Head of caudate nucleus (tissue), 42 donors: ENCODE measurements around the gene ANK3.

Source experiments
- DNase-seq, 42 donors: peaks; one replicate each; pipeline versions ENCODE4 v3.0.0 to v3.0.0-alpha.2; 2020 to 2021; ENCODE audit warnings: mixed read lengths in 7 of 42
- intact Hi-C: fragments of 100-400 bp; cut with DNase I; formaldehyde crosslinking; loops from one replicate; pipeline ENCODE4 v1.15.0; 2022

The ANK3 gene

DNA sequence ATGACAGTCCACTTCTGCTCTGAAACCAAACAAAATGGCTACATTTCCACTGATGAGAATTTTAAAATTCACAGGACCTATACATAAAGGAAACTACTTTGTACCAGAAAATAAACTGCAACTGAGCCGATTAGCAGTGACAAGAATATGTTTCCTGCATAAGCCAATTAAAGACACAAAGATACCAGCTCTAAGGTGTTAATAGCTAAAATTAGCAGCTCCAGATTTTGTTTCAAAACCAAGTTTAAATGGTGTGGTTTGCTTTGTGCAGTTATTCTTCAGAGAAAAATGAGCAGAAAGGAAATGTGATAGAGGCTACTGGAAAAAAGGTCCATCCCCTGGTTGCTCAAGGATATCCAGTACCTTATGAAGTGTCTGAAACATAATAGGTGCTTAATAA, 123.2 kb downstream of the ANK3 start:
- intact Hi-C loops, result no loop called here
- no peak for DNase-seq

DNA sequence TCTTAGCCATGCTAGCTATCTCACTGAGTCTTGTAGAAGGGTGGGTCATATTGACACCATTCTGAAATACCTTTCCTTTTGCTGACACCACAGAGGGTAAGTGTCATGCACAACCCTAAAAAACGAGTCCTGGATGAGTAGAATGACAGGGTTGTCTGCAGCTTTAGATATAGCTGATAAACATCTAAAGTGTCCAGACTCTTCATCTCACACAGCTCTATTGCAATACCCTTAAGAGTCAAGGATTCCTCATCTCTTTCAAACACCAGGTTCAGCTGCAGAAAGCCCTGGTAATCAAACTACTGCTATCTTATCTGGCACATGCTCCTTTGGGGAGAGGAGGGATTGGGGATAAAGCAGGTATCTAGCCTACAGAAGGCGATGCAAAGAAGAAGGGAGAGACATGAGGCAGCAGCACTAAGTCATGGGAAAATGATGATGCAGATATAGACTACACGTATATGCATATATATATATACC, 127.0 kb downstream of the ANK3 start:
- intact Hi-C loops, result no loop called here
- DNase-seq, result no peak

DNA sequence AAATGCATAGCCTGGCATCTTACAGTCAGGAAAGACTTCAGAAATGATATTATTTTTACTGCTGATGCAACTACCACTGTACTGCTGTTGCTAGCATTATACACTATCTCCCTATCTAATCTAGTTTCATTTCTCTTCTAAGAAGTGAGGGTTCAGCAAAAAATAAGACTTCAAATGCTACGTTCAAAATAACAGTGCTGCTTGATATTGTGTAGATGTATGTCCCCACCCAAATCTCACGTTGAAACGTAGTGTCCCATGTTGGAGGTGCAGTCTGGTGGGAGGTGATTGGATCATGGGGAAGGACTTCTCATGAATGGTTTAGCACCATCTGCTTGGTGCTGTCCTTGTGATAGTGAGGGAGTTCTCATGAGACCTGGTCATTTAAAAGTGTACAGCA, 129.4 kb downstream of the ANK3 start:
- no peak for DNase-seq
- intact Hi-C loops, result no loop called here

DNA sequence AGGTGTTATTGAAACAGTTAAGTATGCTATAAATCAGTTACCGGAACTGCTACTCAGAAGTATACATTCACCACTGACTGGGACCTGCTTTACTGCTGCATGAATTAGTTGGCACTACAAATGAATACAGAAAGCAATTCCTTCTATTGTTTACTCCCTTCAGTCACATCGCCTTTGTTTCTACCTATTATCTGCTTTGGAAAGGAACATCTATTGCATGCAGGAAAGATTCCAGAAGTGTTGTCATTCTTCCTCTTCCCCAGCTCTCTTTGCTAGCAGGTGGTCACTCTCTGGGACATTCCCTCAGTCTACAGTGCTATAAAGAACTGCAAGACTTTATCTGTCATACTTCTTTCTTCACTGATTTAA, 131.3 kb downstream of the ANK3 start:
- intact Hi-C loops, result no loop called here
- no peak for DNase-seq

DNA sequence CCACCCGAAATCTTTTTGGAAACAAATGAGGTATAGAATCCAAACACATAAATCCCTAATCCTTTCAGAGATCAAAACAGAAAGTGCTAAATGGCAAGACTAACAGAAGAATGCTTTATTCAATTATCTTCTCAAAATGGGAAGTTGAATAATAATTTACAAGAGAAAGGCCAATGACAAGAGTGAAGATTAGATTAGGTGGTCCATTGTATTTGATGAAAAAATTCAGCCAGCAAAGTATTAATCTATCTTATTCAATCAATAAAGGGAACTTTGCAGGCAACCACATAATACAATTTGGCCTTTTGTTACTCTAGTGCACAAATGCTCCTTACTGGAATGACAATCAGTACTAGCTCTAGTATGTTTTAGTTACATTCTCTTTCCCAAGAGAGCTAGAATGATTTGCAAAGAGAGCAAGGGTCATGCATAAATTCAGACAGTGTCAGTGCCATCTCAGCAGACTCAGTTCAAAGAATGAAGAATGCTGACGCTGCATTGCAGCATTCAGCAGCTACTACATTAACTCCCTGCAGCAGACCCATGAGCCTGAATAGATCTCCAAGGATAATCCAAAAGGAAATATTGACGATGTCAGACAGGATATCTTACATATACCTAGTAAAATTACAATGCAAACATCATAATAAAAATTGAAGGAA, 131.8 kb downstream of the ANK3 start:
- intact Hi-C loops, result no loop called here
- DNase-seq, result peak in 2 of 42 donors; percentile 22 to 55

DNA sequence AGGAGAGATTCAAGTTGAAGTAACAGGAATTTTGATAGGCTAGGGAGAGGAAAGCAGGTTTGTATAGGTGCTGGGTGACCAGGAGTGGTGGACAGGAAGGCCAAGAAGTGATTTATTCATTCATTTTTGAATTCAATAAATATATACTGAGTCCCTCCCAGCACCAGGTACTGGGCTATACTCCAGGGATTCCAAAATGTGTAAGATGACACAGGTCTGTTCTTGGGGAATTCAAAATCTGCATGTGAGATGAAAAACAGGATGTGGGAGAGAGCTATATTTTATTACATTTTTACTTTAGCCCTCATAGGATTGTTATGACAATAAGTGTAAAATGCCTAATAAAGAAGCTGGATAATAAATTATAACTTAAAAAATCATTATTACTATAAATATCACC, 134.9 kb downstream of the ANK3 start:
- intact Hi-C loops, result no loop called here

DNA sequence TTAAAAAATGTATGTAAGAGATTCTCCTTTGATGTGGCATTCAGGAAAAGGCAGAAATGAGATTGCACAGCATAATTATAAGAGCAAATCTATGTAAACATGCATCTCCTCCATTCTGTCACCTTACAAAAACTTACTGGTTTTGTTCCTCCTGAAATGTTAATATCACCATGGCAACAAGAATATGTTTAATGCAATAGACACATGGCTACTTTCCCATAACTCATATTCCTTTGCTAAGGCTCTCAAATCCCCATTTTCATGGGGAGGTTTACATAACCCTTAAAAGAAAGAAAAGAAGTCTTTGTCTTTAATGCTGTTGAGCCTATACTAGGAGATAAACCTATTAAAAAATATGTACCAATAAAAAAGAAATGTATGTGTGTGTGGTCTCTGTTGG, 136.2 kb downstream of the ANK3 start:
- intact Hi-C loops, result no loop called here
- no peak for DNase-seq

More for the DNA sequence above, 134.9 kb downstream of the ANK3 start:
- DNase-seq, result no peak

DNA sequence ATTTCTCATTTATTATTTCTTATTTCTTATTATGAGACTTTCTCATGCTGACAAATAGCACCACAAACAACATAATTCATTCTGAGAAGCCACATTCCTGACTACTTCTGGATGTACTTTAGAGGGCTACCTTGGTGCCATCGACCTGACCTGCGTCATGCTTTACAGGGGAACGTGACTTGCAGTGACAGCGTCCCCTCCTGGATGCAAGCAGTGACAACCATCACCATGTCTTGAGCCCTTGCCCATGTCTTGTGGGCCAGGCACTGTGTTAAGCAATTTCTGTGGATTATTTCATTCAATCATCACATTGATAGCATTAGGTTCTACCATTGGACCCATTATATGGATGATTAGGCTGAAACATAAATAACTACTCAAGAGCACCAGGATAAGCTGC, 137.0 kb downstream of the ANK3 start:
- intact Hi-C loops, result no loop called here
- DNase-seq, result no peak

DNA sequence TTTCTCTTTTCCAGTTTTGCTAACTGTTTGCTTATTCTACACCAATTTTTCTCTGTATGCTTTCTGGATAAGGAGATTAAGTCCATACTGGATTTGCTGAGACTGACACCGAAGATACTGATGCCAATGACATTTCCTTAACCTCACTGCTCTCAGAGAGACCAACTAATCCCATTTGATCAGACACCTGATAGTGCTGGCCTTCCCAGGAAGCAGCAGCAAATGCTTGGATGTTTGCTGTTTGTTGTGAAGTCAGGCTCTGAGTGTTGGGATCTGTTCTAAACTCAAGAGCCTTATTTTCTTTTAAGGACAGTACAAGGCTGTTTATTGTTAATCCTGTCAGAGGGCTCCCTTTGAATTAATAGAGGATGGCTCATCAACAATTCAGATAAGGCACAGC, 143.3 kb downstream of the ANK3 start:
- DNase-seq, result no peak
- intact Hi-C loops, result no loop called here

DNA sequence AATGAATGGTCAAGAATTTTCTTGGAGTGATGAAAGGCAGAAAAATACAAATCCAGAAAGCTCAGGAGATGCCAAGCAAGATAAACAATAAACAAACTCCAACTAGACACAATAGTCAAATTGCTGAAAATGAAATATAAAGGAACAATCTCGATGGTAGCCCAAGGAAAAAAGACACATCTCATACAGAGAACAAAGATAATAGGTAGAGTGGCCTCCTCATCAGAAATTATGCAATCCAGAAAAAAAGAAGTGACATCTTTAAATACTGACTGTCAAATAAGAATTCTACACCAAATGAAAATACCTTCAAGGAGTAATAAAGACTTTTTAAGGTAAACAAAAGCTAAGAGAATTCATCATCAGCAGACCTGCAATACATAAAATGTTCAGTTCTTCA, 150.4 kb downstream of the ANK3 start:
- intact Hi-C loops, result no loop called here
- DNase-seq, result no peak

DNA sequence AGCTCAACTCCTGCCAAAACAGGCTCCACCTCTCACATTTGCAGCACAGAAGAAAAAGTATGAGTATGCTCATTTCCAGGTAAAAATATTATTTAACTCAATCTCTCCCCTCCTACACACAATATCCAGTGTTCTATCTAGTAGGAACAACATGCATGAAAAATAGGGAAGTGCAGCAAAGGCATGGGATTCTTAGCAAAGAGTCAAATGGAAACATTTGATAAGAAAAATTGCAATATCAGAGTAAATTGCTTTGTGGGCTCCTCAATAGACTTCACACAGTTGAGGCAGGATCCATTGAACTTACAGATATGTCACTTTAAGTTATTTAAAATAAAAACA, 150.9 kb downstream of the ANK3 start:
- DNase-seq, result no peak
- intact Hi-C loops, result no loop called here

DNA sequence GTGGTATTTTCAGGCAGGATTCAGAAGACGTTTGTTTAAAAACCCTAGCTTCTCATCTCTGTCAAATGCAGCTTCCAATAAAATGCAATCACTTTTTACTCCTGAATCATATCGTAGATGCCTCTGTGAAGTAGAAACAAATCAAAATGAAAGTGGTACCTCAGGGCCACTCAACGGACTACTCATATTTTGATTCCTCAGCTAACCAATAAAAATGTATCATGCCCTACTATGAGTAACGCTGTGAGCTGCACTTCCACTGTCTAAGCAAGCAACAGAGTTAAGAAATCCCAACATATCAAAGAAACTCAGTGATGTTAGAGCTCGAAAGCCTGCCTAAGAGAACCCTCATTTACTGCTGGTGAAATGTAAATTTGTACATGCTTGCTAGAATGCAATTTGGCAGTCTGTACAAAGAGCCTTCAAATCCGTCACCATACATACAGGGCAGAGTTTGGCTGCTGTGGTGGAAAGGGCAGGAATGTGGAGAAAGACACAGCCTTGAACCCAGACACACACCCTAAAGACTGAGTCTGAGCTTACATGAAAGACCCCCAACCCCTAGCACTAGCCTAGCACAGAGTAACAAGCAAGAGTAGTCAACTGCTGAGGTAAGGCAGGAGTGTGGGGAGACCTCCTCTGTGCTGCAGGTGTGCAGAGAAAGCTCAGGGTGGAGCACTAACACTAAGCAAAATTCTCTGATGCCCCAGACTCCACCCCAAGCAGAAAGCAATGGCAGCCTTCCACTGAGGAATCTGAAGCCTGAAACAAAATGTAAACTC, 151.5 kb downstream of the ANK3 start:
- DNase-seq, result peak in 30 of 42 donors; percentile 8 to 72 (median 32)
- intact Hi-C loops, result no loop called here

DNA sequence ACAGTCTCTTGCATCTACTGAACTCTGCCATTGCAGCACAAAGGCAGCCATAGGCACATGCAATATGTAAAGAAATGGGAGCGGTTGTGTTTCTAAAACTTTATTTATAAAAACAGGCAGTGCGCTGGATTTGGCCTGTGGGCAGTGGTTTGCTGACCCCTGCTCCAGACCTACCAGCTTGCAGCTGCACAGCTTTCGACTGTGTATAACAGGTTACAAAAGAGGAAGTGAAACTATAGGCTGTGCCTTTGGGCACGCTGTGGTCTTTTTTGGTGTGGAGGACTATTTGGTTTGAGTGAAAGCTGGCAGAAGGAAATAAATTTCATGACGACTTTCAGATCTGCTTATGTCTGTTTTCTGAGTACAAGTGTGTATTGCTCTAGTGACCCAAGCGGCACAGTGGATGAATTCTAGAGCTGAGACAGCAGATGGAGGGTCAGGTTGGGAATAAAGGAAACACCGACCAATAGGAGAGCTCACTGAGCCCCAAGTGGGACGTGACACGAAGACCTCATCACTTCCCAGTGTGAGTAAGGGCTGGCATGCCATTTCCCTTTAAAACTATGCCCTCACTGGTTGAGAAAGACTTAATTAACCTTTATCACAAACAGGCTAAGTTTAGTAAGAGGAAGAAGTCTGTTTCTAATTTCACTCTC, 152.7 kb downstream of the ANK3 start:
- peak in 39 of 42 donors; percentile 12 to 68 (median 31) for DNase-seq
- intact Hi-C loops, result no loop called here

DNA sequence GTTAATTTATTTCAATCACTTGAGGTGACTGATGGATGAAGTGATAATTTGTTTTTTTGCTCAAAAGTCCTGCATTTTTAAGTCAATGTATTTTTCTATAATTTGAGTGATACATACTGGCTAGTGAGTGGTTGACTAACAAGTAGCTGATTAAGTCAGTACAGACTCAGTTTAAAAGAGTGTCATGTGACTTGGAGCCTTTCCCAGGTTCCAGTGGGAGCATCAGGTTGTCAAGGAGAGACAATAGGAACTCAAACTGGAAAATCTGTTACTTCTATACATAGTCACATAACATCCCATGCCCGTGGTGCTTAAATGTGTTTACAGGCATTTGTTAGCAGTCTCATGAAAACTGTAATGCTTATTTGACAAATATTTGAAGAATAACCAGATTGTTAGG, 154.7 kb downstream of the ANK3 start:
- intact Hi-C loops, result no loop called here
- DNase-seq, result peak in 19 of 42 donors; percentile 15 to 83 (median 46)

DNA sequence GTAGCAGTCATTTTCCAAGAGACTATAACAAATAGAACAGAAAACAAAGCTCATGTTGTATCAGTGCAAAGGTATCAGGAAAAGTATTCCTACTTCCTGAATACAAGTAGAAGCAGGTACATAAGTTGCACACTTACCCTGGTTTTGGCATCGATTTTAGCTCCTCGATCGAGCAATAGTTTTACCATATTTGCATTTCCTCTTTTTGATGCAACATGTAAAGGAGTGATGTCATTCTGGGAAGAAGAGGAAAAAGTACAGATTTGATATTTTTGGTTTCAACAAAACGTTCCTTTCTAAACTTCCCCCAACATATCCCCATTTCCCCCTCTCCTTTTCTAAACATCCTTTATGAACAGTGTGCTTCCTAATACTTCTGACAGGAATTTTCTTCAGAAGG, 155.1 kb downstream of the ANK3 start:
- DNase-seq, result no peak
- intact Hi-C loops, result no loop called here

DNA sequence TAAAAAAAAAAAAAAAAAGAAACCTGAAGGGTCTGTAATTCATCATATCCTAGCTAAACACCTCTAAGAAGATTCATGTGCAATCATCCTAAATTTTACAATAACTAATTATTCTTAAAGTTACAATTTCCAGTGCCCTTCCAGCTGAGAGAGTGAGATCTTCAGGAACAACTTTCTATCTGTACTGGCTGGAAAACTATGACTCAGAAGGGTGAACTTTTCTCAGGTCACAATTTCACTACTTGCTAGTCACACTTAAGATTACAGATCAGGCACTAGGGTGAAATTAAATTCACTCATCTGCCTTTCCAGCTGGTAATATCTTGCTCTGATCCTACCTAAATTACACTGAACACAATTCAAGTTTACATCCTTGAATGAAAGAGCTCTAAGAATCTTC, 158.8 kb downstream of the ANK3 start:
- intact Hi-C loops, result no loop called here
- DNase-seq, result no peak

DNA sequence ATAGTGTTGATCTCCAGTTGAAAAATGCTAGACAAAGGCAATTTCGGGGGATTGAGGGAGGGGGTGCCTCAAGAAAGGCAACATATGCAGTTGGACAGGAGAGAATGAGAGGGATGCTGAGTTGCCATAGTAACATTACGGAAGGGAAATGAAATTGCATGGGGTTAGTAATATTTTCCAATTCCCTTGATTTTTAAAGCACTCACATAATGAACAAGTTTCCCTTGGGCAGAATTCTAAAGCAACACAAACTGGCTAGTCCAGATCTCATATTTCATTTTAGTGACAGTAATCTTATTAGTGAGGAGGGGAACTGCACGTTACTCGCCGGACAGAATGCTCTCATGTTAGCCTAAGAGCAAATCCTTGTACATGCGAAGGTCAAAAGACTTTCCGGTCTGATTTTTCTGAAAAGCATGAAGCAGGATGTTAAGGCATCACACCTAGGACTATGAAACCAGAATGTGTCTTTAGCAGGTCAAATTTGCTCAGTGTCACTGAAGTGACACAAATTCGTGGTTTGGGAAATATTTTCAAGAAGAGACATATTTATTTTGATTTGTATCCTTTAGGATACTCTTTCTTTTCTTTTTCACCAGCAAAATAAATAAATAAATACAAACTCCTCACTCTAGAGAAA, 165.5 kb downstream of the ANK3 start:
- intact Hi-C loops, result no loop called here
- DNase-seq, result no peak

DNA sequence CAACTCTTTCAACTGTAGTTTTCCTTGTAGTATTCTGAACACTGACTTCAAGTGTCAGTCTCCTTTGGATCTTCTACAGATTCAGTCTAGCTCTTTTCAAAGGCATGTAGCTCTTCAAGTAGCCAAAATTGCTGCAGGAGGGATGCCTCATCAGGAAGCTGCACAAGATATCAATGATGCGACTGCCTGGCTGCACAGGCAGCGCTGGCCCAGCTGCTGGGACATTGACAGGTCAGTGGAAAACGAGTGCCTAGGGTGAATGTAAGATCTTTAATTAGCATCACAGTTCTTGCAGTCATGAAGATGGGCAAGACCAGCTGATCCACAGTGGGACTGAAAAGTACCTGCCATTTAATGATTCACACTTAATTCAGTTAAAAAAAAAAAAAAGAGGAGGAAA, 167.6 kb downstream of the ANK3 start:
- intact Hi-C loops, result no loop called here
- DNase-seq, result no peak

DNA sequence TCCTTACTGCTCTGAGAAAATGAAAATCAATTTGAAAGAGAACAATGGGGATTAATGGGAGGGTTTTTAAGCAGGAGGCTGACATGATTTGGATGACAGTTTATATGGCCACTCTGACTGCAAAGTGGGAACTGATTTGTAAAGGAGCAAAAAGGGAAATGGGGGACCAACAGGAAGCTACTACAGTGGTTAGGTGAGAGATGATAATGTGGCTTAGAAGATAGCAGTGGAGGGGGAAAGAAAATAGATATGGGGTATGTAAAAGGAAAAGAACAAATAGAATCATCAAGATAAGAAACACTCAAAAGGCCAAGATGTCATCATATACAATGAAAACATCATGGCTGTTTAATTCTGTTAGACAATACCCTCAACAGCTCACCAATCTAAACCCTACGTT, 177.5 kb downstream of the ANK3 start:
- DNase-seq, result no peak
- intact Hi-C loops, result no loop called here
